PC-9 (cell line): ENCODE results near the gene VIM. TPM values are rescaled to one million over a fixed set of nuclear protein-coding genes. Genes with fewer than 3 reads are reported as not detected.

ENCODE experiments used
- BruUV-seq: library from RNA; stranded (reverse); fragments of 400-500 nt; replicated peaks from 2 replicates; lab custom pipeline; 2021; lab: Mats Ljungman, UMichigan
- CTCF ChIA-PET: fragments of 300-600 bp; sonication (Branson Sonifier 250); formaldehyde crosslinking; loops from one replicate; lab custom pipeline; 2022; ENCODE audit warnings: antibody characterized with exemption; lab: Charles Lee
- POLR2A ChIA-PET: fragments of 300-600 bp; sonication (Branson Sonifier 250); formaldehyde crosslinking; loops from one replicate; lab custom pipeline; 2022; ENCODE audit warnings: antibody characterized with exemption; ENCODE audit not compliant: unreplicated experiment; lab: Charles Lee
- DNase-seq, 2 experiments: peaks; one replicate each; pipeline versions ENCODE4 v3.0.0 to v3.0.0-alpha.2; 2015 to 2022; ENCODE audit warnings: mixed read lengths in 1 of 2
- H2AFZ ChIP-seq: fragments of 200-600 bp; sonication (generic); 2 replicates; pipeline ENCODE4 v1.8.1; 2017; ENCODE audit warnings: antibody characterized with exemption
- H3F3A ChIP-seq: fragments of 200-600 bp; sonication (generic); 2 replicates; pipeline ENCODE4 v1.8.1; 2017; ENCODE audit warnings: antibody characterized with exemption, mild to moderate bottlenecking, low read depth; ENCODE audit not compliant: insufficient read depth
- H3K27ac ChIP-seq: fragments of 200-600 bp; sonication (generic); 2 replicates; pipeline ENCODE4 v1.6.1; 2016; ENCODE audit warnings: mixed run types
- H3K27me3 ChIP-seq: fragments of 200-600 bp; sonication (generic); 2 replicates; pipeline ENCODE4 v1.6.1; 2016; ENCODE audit warnings: low read depth, mixed run types; ENCODE audit not compliant: insufficient read depth
- H3K36me3 ChIP-seq: fragments of 200-600 bp; sonication (generic); 2 replicates; pipeline ENCODE4 v1.6.1; 2016; ENCODE audit warnings: low read depth, mixed run types
- H3K4me1 ChIP-seq: fragments of 200-600 bp; sonication (generic); replicated peaks from 2 replicates; pipeline ENCODE4 v1.6.1; 2016; ENCODE audit warnings: mixed run types; ENCODE audit not compliant: insufficient read depth
- H3K4me2 ChIP-seq: fragments of 200-600 bp; sonication (generic); 2 replicates; pipeline ENCODE4 v1.6.1; 2017; ENCODE audit warnings: mixed run types
- H3K4me3 ChIP-seq: fragments of 200-600 bp; sonication (generic); 2 replicates; pipeline ENCODE4 v1.6.1; 2016; ENCODE audit warnings: mixed run types
- H3K79me2 ChIP-seq: fragments of 200-600 bp; sonication (generic); 2 replicates; pipeline ENCODE4 v1.6.1; 2017; ENCODE audit warnings: low read depth, mixed run types
- H3K9me2 ChIP-seq: fragments of 200-600 bp; sonication (generic); 2 replicates; pipeline ENCODE4 v1.8.1; 2017; ENCODE audit warnings: mild to moderate bottlenecking; ENCODE audit not compliant: insufficient read depth
- H3K9me3 ChIP-seq: fragments of 200-600 bp; sonication (generic); 2 replicates; pipeline ENCODE4 v1.8.1; 2016; ENCODE audit warnings: low read depth; ENCODE audit not compliant: insufficient read depth
- H4K20me1 ChIP-seq: fragments of 200-600 bp; sonication (generic); 2 replicates; pipeline ENCODE4 v1.8.1; 2017; ENCODE audit not compliant: insufficient read depth
- CTCF ChIP-seq: fragments of 200-600 bp; sonication (generic); conservative IDR thresholded peaks from 2 replicates; pipeline ENCODE4 v1.6.1; 2017; ENCODE audit warnings: mixed run types, antibody characterized with exemption, mild to moderate bottlenecking, moderate library complexity
- EZH2 ChIP-seq: fragments of 200-600 bp; sonication (generic); IDR thresholded peaks from 2 replicates; pipeline ENCODE4 v1.8.0; 2017; ENCODE audit warnings: antibody characterized with exemption, low read depth
- intact Hi-C: fragments of 100-400 bp; cut with micrococcal nuclease; formaldehyde crosslinking; loops from one replicate; pipeline ENCODE4 v1.10.0; 2022; ENCODE audit not compliant: unreplicated experiment
- total RNA-seq: library from RNA; stranded (reverse); gene quantifications from 2 replicates; pipeline ENCODE4 v1.2.3, GENCODE V29; 2021

VIM gene
- total RNA-seq, 1 experiment from 2014 or later: 14.8 TPM

- H4K20me1 ChIP-seq: no peaks in the 10 kb centered on the region
- peaks cover 18% of the 10 kb centered on the region for H3K4me1 ChIP-seq
- no peaks in the 10 kb centered on the region for H3K36me3 ChIP-seq
- no TSS peak for BruUV-seq
- no peaks in the 10 kb centered on the region for H3K27me3 ChIP-seq
- H3F3A ChIP-seq: no peaks in the 10 kb centered on the region
- POLR2A ChIA-PET: no interaction called here
- H3K9me3 ChIP-seq: no peaks in the 10 kb centered on the region
- no peak overlapping the region for H3K4me3 ChIP-seq
- H3K27ac ChIP-seq: no peak overlapping the region
- no peak overlapping the region for H3K4me2 ChIP-seq
- CTCF ChIA-PET: no interaction called here
- no peak overlapping the region for H2AFZ ChIP-seq
- DNase-seq: no peak
- no peak for TF ChIP-seq CTCF
- intact Hi-C loops: loop anchor here (10.0 kb wide), 2 partner anchors 145 to 185 kb away; no protein-coding TSS in a partner anchor
- H3K79me2 ChIP-seq: no peaks in the 10 kb centered on the region
- no peaks in the 10 kb centered on the region for H3K9me2 ChIP-seq
Measured at GRCh38 chr10:17209881-17210280, 18.2 kb upstream of the VIM start.

GRCh38 chr10:17210361-17210760 lies 17.7 kb upstream of the VIM start:
- POLR2A ChIA-PET: no interaction called here

GRCh38 chr10:17212802-17213221 lies 15.2 kb upstream of the VIM start:
- no peak overlapping the region for H3K27ac ChIP-seq
- H4K20me1 ChIP-seq: no peaks in the 10 kb centered on the region
- peaks cover 39% of the 10 kb centered on the region for H3K4me1 ChIP-seq
- TF ChIP-seq EZH2 (no peak), CTCF (no peak)
- ChIA-PET POLR2A (no interaction called here), CTCF (no interaction called here)
- DNase-seq: no peak
- no peak overlapping the region for H3K4me2 ChIP-seq
- H2AFZ ChIP-seq: no peak overlapping the region
- H3K27me3 ChIP-seq: no peaks in the 10 kb centered on the region
- H3K9me2 ChIP-seq: no peaks in the 10 kb centered on the region
- H3K36me3 ChIP-seq: no peaks in the 10 kb centered on the region
- H3K4me3 ChIP-seq: no peak overlapping the region
- BruUV-seq: no TSS peak
- H3K79me2 ChIP-seq: no peaks in the 10 kb centered on the region
- no peaks in the 10 kb centered on the region for H3K9me3 ChIP-seq
- intact Hi-C loops: no loop called here
- peaks cover 19% of the 10 kb centered on the region for H3F3A ChIP-seq

More at GRCh38 chr10:17210361-17210760, 17.7 kb upstream of the VIM start:
- Histone ChIP-seq H3K27ac (no peak overlapping the region), H3K4me2 (no peak overlapping the region), H3K9me3 (no peaks in the 10 kb centered on the region), H3K79me2 (no peaks in the 10 kb centered on the region), H3K27me3 (no peaks in the 10 kb centered on the region), H3K36me3 (no peaks in the 10 kb centered on the region), H3F3A (0 out of 2 replicates have a peak, but pooled peaks cover under 1% of the 10 kb centered on the region), H2AFZ (no peak overlapping the region), H4K20me1 (no peaks in the 10 kb centered on the region), H3K4me1 (peaks cover 23% of the 10 kb centered on the region), H3K4me3 (no peak overlapping the region), H3K9me2 (no peaks in the 10 kb centered on the region)
- no peak for TF ChIP-seq EZH2
- TF ChIP-seq CTCF: no peak
- BruUV-seq: no TSS peak
- CTCF ChIA-PET: no interaction called here
- DNase-seq: no peak
- intact Hi-C loops: no loop called here
